Fibroblast of skin of back (primary cell): ENCODE data around the gene TMIE.
"Not testable (repeated sequence)": the region's sequence is repeated elsewhere in the genome, so short reads cannot be mapped to it uniquely, and the experiment has no call there.

Experiments
- DNase-seq: peaks from one replicate; pipeline ENCODE4 v3.0.0-alpha.2; 2013

Gene TMIE

GRCh38 chr3:46690798-46691197 is 10.4 kb upstream of the TMIE start:
- no peak for DNase-seq

GRCh38 chr3:46692566-46692990 is 8.6 kb upstream of the TMIE start:
- peak; percentile 29 for DNase-seq

- peak; percentile 43 for DNase-seq
These were observed 7.9 kb upstream of the TMIE start, which contains the start of gene ALS2CL for GRCh38 chr3:46693038-46693891. Gene ALS2CL (minus strand): TSS chr3:46693679. CDS start chr3:46689440, 4,239 bp downstream.

- peak; percentile 20 for DNase-seq
These were observed 7.3 kb upstream of the TMIE start for GRCh38 chr3:46693892-46694226.

GRCh38 chr3:46694520-46694919 is 6.7 kb upstream of the TMIE start:
- no peak for DNase-seq

GRCh38 chr3:46695177-46695961 is 5.8 kb upstream of the TMIE start:
- DNase-seq: peak; percentile 19

GRCh38 chr3:46695962-46696894 is 5.0 kb upstream of the TMIE start:
- peak; percentile 47 for DNase-seq

GRCh38 chr3:46699676-46700523 is 1.3 kb upstream of the TMIE start:
- DNase-seq: no peak

- DNase-seq: no peak
These were observed 420 bp upstream of the TMIE start for GRCh38 chr3:46700772-46701171.

- no peak for DNase-seq
These were observed 1.2 kb downstream of the TMIE start for GRCh38 chr3:46702246-46703012.

- no peak for DNase-seq
These were observed 1.9 kb downstream of the TMIE start for GRCh38 chr3:46703013-46703520.

GRCh38 chr3:46704346-46704745 is 3.2 kb downstream of the TMIE start:
- DNase-seq: not testable (repeated sequence)

GRCh38 chr3:46705022-46705530 is 3.9 kb downstream of the TMIE start:
- DNase-seq: peak; percentile 71

GRCh38 chr3:46705751-46706552 is 4.8 kb downstream of the TMIE start:
- peak; percentile 87 for DNase-seq

- DNase-seq: no peak
These were observed 5.8 kb downstream of the TMIE start for GRCh38 chr3:46706771-46707582.

GRCh38 chr3:46707601-46708011 is 6.4 kb downstream of the TMIE start:
- no peak for DNase-seq

GRCh38 chr3:46708401-46709156 is 7.4 kb downstream of the TMIE start:
- no peak for DNase-seq
